Lower leg skin (tissue), 4 donors: ENCODE results near the gene FCN2. TPM values are rescaled to one million over a fixed set of nuclear protein-coding genes. Genes with fewer than 3 reads are reported as not detected.

Experiments used
- DNase-seq, 2 donors: peaks; one replicate each; pipeline ENCODE4 v3.0.0-alpha.2; 2019; ENCODE audit warnings: low spot score in 2 of 2
- H3K4me3 ChIP-seq: fragments of 200-600 bp; sonication (generic); 2 replicates; pipeline ENCODE4 v1.5.1; 2017; ENCODE audit warnings: mild to moderate bottlenecking, low read depth; ENCODE audit not compliant: poor library complexity, severe bottlenecking
- CTCF ChIP-seq, 3 donors: fragments of 450-650 bp; IDR thresholded peaks; one replicate each; pipeline ENCODE4 v1.5.1; 2016; ENCODE audit warnings: antibody characterized with exemption in 3 of 3, mild to moderate bottlenecking in 3 of 3, moderate library complexity in 2 of 3
- POLR2A ChIP-seq, 2 donors: fragments of 450-650 bp; IDR thresholded peaks; one replicate each; pipeline ENCODE4 v1.6.1; 2016 to 2017; ENCODE audit warnings: antibody characterized with exemption in 2 of 2, mild to moderate bottlenecking in 1 of 2, moderate library complexity in 1 of 2
- WGBS, 2 donors: methylation state at CpG; one replicate each; pipeline ENCODE4 v1.1.5; 2018; 5-methylcytosine and 5-hydroxymethylcytosine counted together
- intact Hi-C: fragments of 100-400 bp; cut with DNase I; formaldehyde crosslinking; loops from one replicate; pipeline ENCODE4 v1.15.0; 2023; ENCODE audit warnings: low total_unique reads
- total RNA-seq, 4 donors: library from RNA; depleted of rRNA; stranded (reverse); fragments of >200 nt; gene quantifications; one replicate each; pipeline ENCODE4 v1.1.0, GENCODE V29; 2016

Gene FCN2
- total RNA-seq, 4 donors from 2014 or later, result 0.29 TPM; not detected in 3

GRCh38 chr9:134913713-134914500 is 33.3 kb downstream of the FCN2 start:
- 86 to 87% methylated on average over 22 to 23 of the region's 23 CpGs for WGBS, 2 donors
- intact Hi-C loops, result no loop called here
- no peak overlapping the region for H3K4me3 ChIP-seq
- peak in 1 of 2 donors; percentile 81 for DNase-seq
- TF ChIP-seq POLR2A (IDR thresholded peaks at IDR 0.05) (no peak), CTCF (IDR thresholded peaks at IDR 0.05) (no peak)

- no peak for TF ChIP-seq CTCF (IDR thresholded peaks at IDR 0.05)
- no peak for TF ChIP-seq POLR2A (IDR thresholded peaks at IDR 0.05)
- DNase-seq, result peak in 1 of 2 donors; percentile 68
- 72 to 81% methylated on average over 7 of the region's 7 CpGs for WGBS, 2 donors
- no peak overlapping the region for H3K4me3 ChIP-seq
- intact Hi-C loops, result no loop called here
Observed at GRCh38 chr9:134914501-134914834, 33.9 kb downstream of the FCN2 start.

- no peak overlapping the region for H3K4me3 ChIP-seq
- intact Hi-C loops, result no loop called here
- peak in 1 of 2 donors; percentile 78 for DNase-seq
- TF ChIP-seq CTCF (IDR thresholded peaks at IDR 0.05), result no peak
- no peak for TF ChIP-seq POLR2A (IDR thresholded peaks at IDR 0.05)
- 86% methylated on average over 24 to 26 of the region's 26 CpGs for WGBS, 2 donors
Observed at GRCh38 chr9:134915046-134915985, 34.7 kb downstream of the FCN2 start.

- 79 to 85% methylated on average over 8 of the region's 8 CpGs for WGBS, 2 donors
- intact Hi-C loops, result no loop called here
- peak in 1 of 2 donors; percentile 50 for DNase-seq
- no peak for TF ChIP-seq POLR2A (IDR thresholded peaks at IDR 0.05)
- TF ChIP-seq CTCF (IDR thresholded peaks at IDR 0.05), result no peak
- no peak overlapping the region for H3K4me3 ChIP-seq
Observed at GRCh38 chr9:134916161-134916665, 35.6 kb downstream of the FCN2 start.

GRCh38 chr9:134917431-134918373 is 37.1 kb downstream of the FCN2 start, which contains the start of gene FCN1:
TSS of gene FCN1 (minus strand) at chr9:134917912. CDS start at chr9:134917871, 41 bp downstream.
- no peak within 1 kb of the TSS for H3K4me3 ChIP-seq
- intact Hi-C loops, result no loop called here
- DNase-seq, result peak in 1 of 2 donors; percentile 63
- 85 to 91% methylated on average over 11 of the region's 11 CpGs for WGBS, 2 donors
- TF ChIP-seq CTCF (IDR thresholded peaks at IDR 0.05), result no peak
- no peak for TF ChIP-seq POLR2A (IDR thresholded peaks at IDR 0.05)
